Naive thymus-derived CD4-positive, alpha-beta T cell (primary cell): Measurements from ENCODE around the gene TNS2. TPM values are rescaled to one million over a fixed set of nuclear protein-coding genes. Genes with fewer than 3 reads are reported as not detected.

Experiments
- ATAC-seq: fragments of 150-1000 bp; cut with Tn5 transposase; 2 replicates; pipeline ENCODE4 v1.10.0; 2021; ENCODE audit warnings: mild to moderate bottlenecking, moderate library complexity
- CTCF ChIA-PET: fragments of 350-600 bp; sonication (Branson Sonifier 250); formaldehyde crosslinking; loops from one replicate; lab custom pipeline; 2021; ENCODE audit warnings: antibody characterized with exemption; lab: Charles Lee
- POLR2A ChIA-PET: fragments of 350-600 bp; sonication (Branson Sonifier 250); formaldehyde crosslinking; loops from one replicate; lab custom pipeline; 2021; ENCODE audit warnings: antibody characterized with exemption, inconsistent platforms; lab: Charles Lee
- DNase-seq, 9 donors: peaks; one replicate each; pipeline versions ENCODE4 v3.0.0 to v3.0.0-alpha.2; 2020 to 2022; ENCODE audit warnings: mixed read lengths in 1 of 9
- H3K27ac ChIP-seq: one replicate; pipeline ENCODE4 v1.7.0; 2013; ENCODE audit warnings: mild to moderate bottlenecking, low read depth, low read length, moderate library complexity
- H3K27me3 ChIP-seq, 2 donors: one replicate each; pipeline ENCODE4 v1.7.0; 2013; ENCODE audit warnings: low read length in 2 of 2, mild to moderate bottlenecking in 2 of 2, moderate library complexity in 2 of 2; ENCODE audit not compliant: control insufficient read depth in 2 of 2, insufficient read depth in 2 of 2
- H3K36me3 ChIP-seq, 3 experiments: 1 replicate in 2 of 3; 2 replicates in 1 of 3; pipeline ENCODE4 v1.7.0; 2013; ENCODE audit warnings: low read length in 3 of 3, mild to moderate bottlenecking in 3 of 3, moderate library complexity in 1 of 3; ENCODE audit not compliant: insufficient read depth in 3 of 3, control insufficient read depth in 2 of 3
- H3K4me1 ChIP-seq, 2 donors: one replicate each; pipeline ENCODE4 v1.7.0; 2013; ENCODE audit warnings: low read length in 2 of 2, mild to moderate bottlenecking in 2 of 2, moderate library complexity in 1 of 2; ENCODE audit not compliant: control insufficient read depth in 2 of 2, insufficient read depth in 2 of 2
- H3K4me3 ChIP-seq: 2 replicates; pipeline ENCODE4 v1.7.0; 2013; ENCODE audit warnings: mild to moderate bottlenecking, low read length
- H3K9me3 ChIP-seq, 3 experiments: 1 replicate in 2 of 3; 2 replicates in 1 of 3; pipeline ENCODE4 v1.7.0; 2013; ENCODE audit warnings: low read length in 3 of 3; ENCODE audit not compliant: control insufficient read depth in 2 of 3
- H3K27ac Mint-ChIP-seq, 9 donors: one replicate each; pipeline ENCODE4 v1.8.0; 2020 to 2022; ENCODE audit warnings: mixed read lengths in 9 of 9, mild to moderate bottlenecking in 8 of 9, moderate library complexity in 5 of 9, inconsistent platforms in 2 of 9
- H3K27me3 Mint-ChIP-seq, 5 donors: one replicate each; pipeline ENCODE4 v1.8.0; 2021 to 2022; ENCODE audit warnings: mixed read lengths in 5 of 5, mild to moderate bottlenecking in 1 of 5
- H3K36me3 Mint-ChIP-seq, 5 donors: one replicate each; pipeline ENCODE4 v1.8.0; 2020 to 2022; ENCODE audit warnings: mixed read lengths in 5 of 5, mild to moderate bottlenecking in 3 of 5, inconsistent platforms in 1 of 5
- H3K4me1 Mint-ChIP-seq, 7 donors: one replicate each; pipeline ENCODE4 v1.8.0; 2020 to 2022; ENCODE audit warnings: mixed read lengths in 7 of 7, mild to moderate bottlenecking in 3 of 7, inconsistent platforms in 1 of 7
- H3K4me3 Mint-ChIP-seq, 10 donors: one replicate each; pipeline ENCODE4 v1.8.0; 2020 to 2022; ENCODE audit warnings: mild to moderate bottlenecking in 10 of 10, mixed read lengths in 10 of 10, moderate library complexity in 6 of 10, inconsistent platforms in 2 of 10
- H3K9me3 Mint-ChIP-seq, 11 donors: one replicate each; pipeline ENCODE4 v1.8.0; 2020 to 2022; ENCODE audit warnings: mixed read lengths in 11 of 11, mild to moderate bottlenecking in 4 of 11, inconsistent platforms in 1 of 11, moderate library complexity in 1 of 11
- intact Hi-C, 2 donors: fragments of 100-400 bp; cut with micrococcal nuclease; formaldehyde crosslinking; loops; one replicate each; pipeline ENCODE4 v1.15.1; 2023
- polyA plus RNA-seq, 2 donors: library from polyadenylated mRNA; unstranded; fragments of 300-500 nt; fragmentation: Illumina TruSeq; gene quantifications; one replicate each; pipeline ENCODE4 v1.2.3, GENCODE V29; 2021
- total RNA-seq, 6 experiments: library from RNA in 5 of 6; stranded (reverse) in 5 of 6; gene quantifications; 1 replicate in 5 of 6; 2 replicates in 1 of 6; pipeline ENCODE4 v1.2.3 and lab custom pipeline; 2021 to 2026

The TNS2 gene
- total and polyA plus RNA-seq, 7 experiments from 2014 or later = 0.26 to 4.4 (median 2.3) TPM

- H3K27me3 Mint-ChIP-seq = no peaks in the 10 kb centered on the region
- Histone ChIP-seq H3K9me3 (no peaks in the 10 kb centered on the region), H3K4me1 (peaks cover 0 to 3% of the 10 kb centered on the region in 2 donors), H3K27me3 (no peaks in the 10 kb centered on the region), H3K27ac (no peak overlapping the region), H3K36me3 (peaks cover 0 to 34% (median 4%) of the 10 kb centered on the region in 3 experiments), H3K4me3 (no peak overlapping the region)
- H3K36me3 Mint-ChIP-seq = peaks cover 0 to 19% (median 5%) of the 10 kb centered on the region in 5 donors
- no peak overlapping the region for H3K4me3 Mint-ChIP-seq
- H3K27ac Mint-ChIP-seq = peak overlapping the region in 2 of 9 donors; percentile 20 to 39
- ChIA-PET POLR2A (interaction anchor here (1.3 kb wide), 1 partner anchor 17 kb away, joined by 6 read pairs; the partner anchor contains the start of gene SPRYD3), CTCF (interaction anchor here (0.6 to 8.1 kb wide), 7 partner anchors 10 to 176 kb away, joined by 3 to 100 read pairs (median 3); partner anchors contain the start of genes IGFBP6 and SOAT2)
- intact Hi-C loops = no loop called here
- H3K4me1 Mint-ChIP-seq = peaks cover 0 to 13% (median 5%) of the 10 kb centered on the region in 7 donors
- ATAC-seq (no peak), DNase-seq (no peak)
- no peaks in the 10 kb centered on the region for H3K9me3 Mint-ChIP-seq
Measured at GRCh38 chr12:53062011-53062961, 12.4 kb downstream of the TNS2 start.

- intact Hi-C loops = no loop called here
- Histone ChIP-seq H3K4me3 (no peak overlapping the region), H3K27ac (no peak overlapping the region), H3K36me3 (peaks cover 0 to 42% (median 4%) of the 10 kb centered on the region in 3 experiments), H3K9me3 (no peaks in the 10 kb centered on the region), H3K4me1 (peaks cover 0 to 3% of the 10 kb centered on the region in 2 donors), H3K27me3 (no peaks in the 10 kb centered on the region)
- DNase-seq (no peak), ATAC-seq (no peak)
- CTCF ChIA-PET = interaction anchor here (0.5 to 8.1 kb wide), 6 partner anchors 15 to 969 kb away, joined by 3 to 100 read pairs (median 4); partner anchors contain the start of genes IGFBP6 and SOAT2
- H3K27me3 Mint-ChIP-seq = no peaks in the 10 kb centered on the region
- POLR2A ChIA-PET = interaction anchor here (0.7 to 1.5 kb wide), 2 partner anchors 8 to 40 kb away, joined by 3 to 4 read pairs; partner anchors contain the start of gene SOAT2
- no peak overlapping the region for H3K4me3 Mint-ChIP-seq
- peaks cover 0 to 14% (median 5%) of the 10 kb centered on the region in 7 donors for H3K4me1 Mint-ChIP-seq
- peak overlapping the region in 3 of 9 donors; percentile 20 to 59 (median 46) for H3K27ac Mint-ChIP-seq
- H3K36me3 Mint-ChIP-seq = peaks cover 0 to 19% (median 5%) of the 10 kb centered on the region in 5 donors
- no peaks in the 10 kb centered on the region for H3K9me3 Mint-ChIP-seq
Measured at GRCh38 chr12:53062977-53063707, 13.3 kb downstream of the TNS2 start.

- no peaks in the 10 kb centered on the region for H3K27me3 Mint-ChIP-seq
- H3K9me3 Mint-ChIP-seq = no peaks in the 10 kb centered on the region
- H3K36me3 ChIP-seq = peaks cover 0 to 50% (median 4%) of the 10 kb centered on the region in 3 experiments
- ChIA-PET CTCF (interaction anchor here (0.6 to 8.1 kb wide), 8 partner anchors 16 to 193 kb away, joined by 3 to 100 read pairs (median 4); partner anchors contain the start of genes IGFBP6, SOAT2 and SPRYD3), POLR2A (interaction anchor here (0.9 to 4.6 kb wide), 3 partner anchors 9 to 35 kb away, joined by 3 to 20 read pairs (median 4); partner anchors contain the start of gene IGFBP6)
- H3K27me3 ChIP-seq = no peaks in the 10 kb centered on the region
- no peak for DNase-seq
- ATAC-seq = no peak
- H3K4me1 Mint-ChIP-seq = peaks cover 0 to 14% (median 5%) of the 10 kb centered on the region in 7 donors
- H3K27ac Mint-ChIP-seq = no peak overlapping the region
- intact Hi-C loops = no loop called here
- H3K9me3 ChIP-seq = no peaks in the 10 kb centered on the region
- peaks cover 0 to 3% of the 10 kb centered on the region in 2 donors for H3K4me1 ChIP-seq
- H3K4me3 Mint-ChIP-seq = no peak overlapping the region
- H3K27ac ChIP-seq = no peak overlapping the region
- H3K4me3 ChIP-seq = no peak overlapping the region
- peaks cover 0 to 19% (median 5%) of the 10 kb centered on the region in 5 donors for H3K36me3 Mint-ChIP-seq
Measured at GRCh38 chr12:53063708-53064612, 14.1 kb downstream of the TNS2 start.

GRCh38 chr12:53064613-53065436, 15.0 kb downstream of the TNS2 start:
- intact Hi-C loops = loop anchor here in 1 of 2 donors (5.0 kb wide), 1 partner anchor 142 kb away; the partner anchor contains the start of gene ITGB7
- no peak overlapping the region for H3K4me3 Mint-ChIP-seq

DNA sequence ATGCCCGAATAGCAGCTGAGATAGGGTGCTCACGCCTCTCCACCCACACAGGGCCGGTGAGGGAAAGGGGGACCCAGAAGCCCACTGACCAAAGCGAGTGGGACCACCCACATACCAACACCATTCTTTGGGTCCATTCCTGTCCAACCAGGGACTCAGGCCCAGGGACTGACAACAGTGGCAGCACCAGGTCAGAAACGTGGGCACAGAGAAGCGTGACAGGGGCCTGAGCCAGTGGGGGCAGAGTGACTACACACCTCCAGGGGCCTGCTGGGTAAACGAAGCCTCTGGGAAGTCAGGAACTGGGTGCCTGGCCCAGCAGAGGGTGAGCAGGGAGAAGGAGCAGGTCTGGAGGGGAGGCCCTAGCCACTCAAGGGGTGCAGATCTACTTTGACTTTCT, 15.6 kb downstream of the TNS2 start:
- ATAC-seq (no peak), DNase-seq (no peak)
- Mint-ChIP-seq H3K27ac (no peak overlapping the region), H3K4me3 (no peak overlapping the region), H3K4me1 (peaks cover 0 to 17% (median 7%) of the 10 kb centered on the region in 7 donors), H3K27me3 (no peaks in the 10 kb centered on the region), H3K9me3 (no peaks in the 10 kb centered on the region), H3K36me3 (peaks cover 0 to 19% (median 7%) of the 10 kb centered on the region in 5 donors)
- intact Hi-C loops = loop anchor here in 1 of 2 donors (5.0 kb wide), 1 partner anchor 142 kb away; the partner anchor contains the start of gene ITGB7
- peaks cover 0 to 3% of the 10 kb centered on the region in 2 donors for H3K4me1 ChIP-seq
- H3K4me3 ChIP-seq = no peak overlapping the region
- H3K27ac ChIP-seq = no peak overlapping the region
- POLR2A ChIA-PET = interaction anchor here (0.5 to 4.6 kb wide), 6 partner anchors 8 to 208 kb away, joined by 3 to 20 read pairs (median 4); partner anchors contain the start of genes IGFBP6 and SPRYD3
- peaks cover 0 to 66% (median 11%) of the 10 kb centered on the region in 3 experiments for H3K36me3 ChIP-seq
- CTCF ChIA-PET = interaction anchor here (0.6 to 8.1 kb wide), 16 partner anchors 10 to 221 kb away, joined by 3 to 100 read pairs (median 4); partner anchors contain the start of genes IGFBP6, SOAT2 and SPRYD3
- H3K27me3 ChIP-seq = no peaks in the 10 kb centered on the region
- H3K9me3 ChIP-seq = no peaks in the 10 kb centered on the region

More at GRCh38 chr12:53064613-53065436, 15.0 kb downstream of the TNS2 start:
- Histone ChIP-seq H3K4me1 (peaks cover 0 to 3% of the 10 kb centered on the region in 2 donors), H3K9me3 (no peaks in the 10 kb centered on the region), H3K27me3 (no peaks in the 10 kb centered on the region), H3K4me3 (no peak overlapping the region), H3K27ac (no peak overlapping the region), H3K36me3 (peaks cover 0 to 59% (median 4%) of the 10 kb centered on the region in 3 experiments)
- Mint-ChIP-seq H3K36me3 (peaks cover 0 to 19% (median 5%) of the 10 kb centered on the region in 5 donors), H3K9me3 (no peaks in the 10 kb centered on the region), H3K27me3 (no peaks in the 10 kb centered on the region), H3K27ac (no peak overlapping the region), H3K4me1 (peaks cover 0 to 14% (median 5%) of the 10 kb centered on the region in 7 donors)
- POLR2A ChIA-PET = interaction anchor here (0.5 to 4.6 kb wide), 6 partner anchors 10 to 208 kb away, joined by 3 to 20 read pairs (median 4); partner anchors contain the start of genes IGFBP6 and SPRYD3
- ATAC-seq = no peak
- CTCF ChIA-PET = interaction anchor here (0.7 to 8.1 kb wide), 9 partner anchors 10 to 149 kb away, joined by 3 to 100 read pairs (median 5); partner anchors contain the start of genes IGFBP6, SOAT2 and SPRYD3
- no peak for DNase-seq
